ENCODE measurements around the gene HSD17B13.

DNA sequence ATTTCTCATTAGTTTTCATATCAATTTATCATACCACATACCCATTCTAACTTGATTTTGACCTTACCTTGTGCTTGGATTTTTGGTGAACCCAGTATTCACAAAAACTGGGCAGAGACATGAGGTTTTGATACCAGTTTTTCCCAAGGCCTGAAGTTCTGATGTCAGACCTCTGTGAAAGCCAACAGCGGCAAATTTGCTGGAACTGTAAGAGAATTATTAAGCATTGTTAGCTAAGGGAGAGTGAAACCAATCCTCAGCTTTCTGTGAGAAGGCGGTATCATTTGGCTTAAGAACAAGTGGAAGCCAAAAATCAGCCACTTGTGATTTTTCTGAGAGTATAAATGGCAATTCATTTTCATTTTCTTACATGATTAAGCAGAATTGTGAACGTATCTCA lies 8.9 kb downstream of the HSD17B13 start:
- TF ChIP-seq, protein P1, sequence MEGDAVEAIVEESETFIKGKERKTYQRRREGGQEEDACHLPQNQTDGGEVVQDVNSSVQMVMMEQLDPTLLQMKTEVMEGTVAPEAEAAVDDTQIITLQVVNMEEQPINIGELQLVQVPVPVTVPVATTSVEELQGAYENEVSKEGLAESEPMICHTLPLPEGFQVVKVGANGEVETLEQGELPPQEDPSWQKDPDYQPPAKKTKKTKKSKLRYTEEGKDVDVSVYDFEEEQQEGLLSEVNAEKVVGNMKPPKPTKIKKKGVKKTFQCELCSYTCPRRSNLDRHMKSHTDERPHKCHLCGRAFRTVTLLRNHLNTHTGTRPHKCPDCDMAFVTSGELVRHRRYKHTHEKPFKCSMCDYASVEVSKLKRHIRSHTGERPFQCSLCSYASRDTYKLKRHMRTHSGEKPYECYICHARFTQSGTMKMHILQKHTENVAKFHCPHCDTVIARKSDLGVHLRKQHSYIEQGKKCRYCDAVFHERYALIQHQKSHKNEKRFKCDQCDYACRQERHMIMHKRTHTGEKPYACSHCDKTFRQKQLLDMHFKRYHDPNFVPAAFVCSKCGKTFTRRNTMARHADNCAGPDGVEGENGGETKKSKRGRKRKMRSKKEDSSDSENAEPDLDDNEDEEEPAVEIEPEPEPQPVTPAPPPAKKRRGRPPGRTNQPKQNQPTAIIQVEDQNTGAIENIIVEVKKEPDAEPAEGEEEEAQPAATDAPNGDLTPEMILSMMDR (IDR thresholded peaks at IDR 0.05), result no peak
- TF ChIP-seq POLR2A (IDR thresholded peaks at IDR 0.05), result no peak
